OCI-LY3 (cell line): ENCODE results near the gene MAOA.
"Not testable (repeated sequence)": the region's sequence is repeated elsewhere in the genome, so short reads cannot be mapped to it uniquely, and the experiment has no call there.

ENCODE experiments used
- H2AFZ ChIP-seq: fragments of 200-600, 300-600 bp; shearing (Covaris generic); 2 replicates; pipeline ENCODE4 v1.6.0; 2014; ENCODE audit warnings: antibody characterized with exemption, low read depth, low read length
- H3K27ac ChIP-seq: fragments of 200-600, 300-600 bp; sonication (generic); 2 replicates; pipeline ENCODE4 v1.5.1; 2014; ENCODE audit warnings: mild to moderate bottlenecking, low read length, moderate library complexity, mixed read lengths
- H3K27me3 ChIP-seq: fragments of 200-600, 300-600 bp; sonication (generic); 2 replicates; pipeline ENCODE4 v1.6.1; 2014; ENCODE audit warnings: low read depth, low read length, mixed read lengths
- H3K36me3 ChIP-seq: fragments of 200-600, 300-600 bp; sonication (generic); replicated peaks from 2 replicates; pipeline ENCODE3; 2014; ENCODE audit warnings: low read depth, low read length, mixed read lengths
- H3K4me1 ChIP-seq: fragments of 300-600, 200-600 bp; sonication (generic); 2 replicates; pipeline ENCODE4 v1.6.1; 2014; ENCODE audit warnings: low read length, mixed read lengths
- H3K4me2 ChIP-seq: fragments of 200-600, 300-600 bp; sonication (generic); 2 replicates; pipeline ENCODE4 v1.6.1; 2014; ENCODE audit warnings: low read length, mixed read lengths
- H3K4me3 ChIP-seq: fragments of 300-600, 200-600 bp; sonication (generic); 2 replicates; pipeline ENCODE4 v1.5.1; 2014; ENCODE audit warnings: antibody characterized with exemption, mild to moderate bottlenecking, low read length, moderate library complexity
- H3K79me2 ChIP-seq: fragments of 300-600, 200-600 bp; shearing (Covaris generic); 2 replicates; pipeline ENCODE4 v1.6.1; 2014; ENCODE audit warnings: mild to moderate bottlenecking, low read length, mixed read lengths
- H3K9ac ChIP-seq: fragments of 300-600, 200-600 bp; shearing (Covaris generic); 2 replicates; pipeline ENCODE4 v1.6.0; 2014; ENCODE audit warnings: mild to moderate bottlenecking, low read length, moderate library complexity
- H3K9me3 ChIP-seq: fragments of 200-600, 300-600 bp; shearing (Covaris generic); 2 replicates; pipeline ENCODE4 v1.6.1; 2014; ENCODE audit warnings: low read length, mixed read lengths; ENCODE audit not compliant: insufficient read depth
- H4K20me1 ChIP-seq: fragments of 200-600, 300-600 bp; sonication (generic); 2 replicates; pipeline ENCODE4 v1.6.1; 2016; ENCODE audit warnings: low read length, mixed read lengths; ENCODE audit not compliant: insufficient read depth
- EZH2phosphoT487 ChIP-seq: fragments of 200-600 bp; shearing (Covaris generic); IDR thresholded peaks from 2 replicates; pipeline ENCODE4 v1.6.1; 2018; ENCODE audit warnings: antibody characterized with exemption, mixed run types, low read depth
- TF ChIP-seq, protein P1 (sequence below): fragments of 200-600, 300-600 bp; sonication (generic); IDR thresholded peaks from 2 replicates; pipeline ENCODE4 v1.5.1; 2014; ENCODE audit warnings: antibody characterized with exemption, low read length, low read depth

MAOA gene

DNA sequence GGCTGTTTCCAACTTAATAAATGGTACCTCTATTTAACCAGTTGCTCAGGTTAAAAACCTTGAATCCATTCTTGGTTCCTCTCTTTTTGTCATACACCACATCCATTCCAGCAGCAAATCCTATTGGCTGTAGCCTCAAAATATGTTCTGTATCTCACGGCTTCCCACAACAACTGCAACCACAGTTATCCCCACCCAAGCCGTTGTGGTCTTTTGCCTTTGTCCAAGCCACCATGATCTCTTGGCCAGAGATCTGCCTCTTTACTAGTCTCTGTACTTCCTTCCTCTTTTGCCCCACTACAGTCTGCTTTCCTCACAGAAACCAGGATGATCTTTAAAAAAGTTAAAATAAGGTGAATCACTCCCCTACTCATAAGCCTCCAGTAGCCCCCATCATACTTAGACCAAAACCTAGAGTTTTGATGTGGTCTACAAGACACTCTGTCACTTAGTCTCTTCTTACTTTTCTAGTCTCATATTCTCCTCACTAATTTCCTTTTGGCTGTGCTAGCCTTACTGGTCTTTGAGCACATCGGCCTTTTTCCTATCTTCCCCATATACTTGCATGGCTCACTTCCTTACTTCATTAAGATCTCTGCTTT is 10.3 kb downstream of the MAOA start:
- H3K27me3 ChIP-seq: no peaks in the 10 kb centered on the region
- TF ChIP-seq, protein P1, sequence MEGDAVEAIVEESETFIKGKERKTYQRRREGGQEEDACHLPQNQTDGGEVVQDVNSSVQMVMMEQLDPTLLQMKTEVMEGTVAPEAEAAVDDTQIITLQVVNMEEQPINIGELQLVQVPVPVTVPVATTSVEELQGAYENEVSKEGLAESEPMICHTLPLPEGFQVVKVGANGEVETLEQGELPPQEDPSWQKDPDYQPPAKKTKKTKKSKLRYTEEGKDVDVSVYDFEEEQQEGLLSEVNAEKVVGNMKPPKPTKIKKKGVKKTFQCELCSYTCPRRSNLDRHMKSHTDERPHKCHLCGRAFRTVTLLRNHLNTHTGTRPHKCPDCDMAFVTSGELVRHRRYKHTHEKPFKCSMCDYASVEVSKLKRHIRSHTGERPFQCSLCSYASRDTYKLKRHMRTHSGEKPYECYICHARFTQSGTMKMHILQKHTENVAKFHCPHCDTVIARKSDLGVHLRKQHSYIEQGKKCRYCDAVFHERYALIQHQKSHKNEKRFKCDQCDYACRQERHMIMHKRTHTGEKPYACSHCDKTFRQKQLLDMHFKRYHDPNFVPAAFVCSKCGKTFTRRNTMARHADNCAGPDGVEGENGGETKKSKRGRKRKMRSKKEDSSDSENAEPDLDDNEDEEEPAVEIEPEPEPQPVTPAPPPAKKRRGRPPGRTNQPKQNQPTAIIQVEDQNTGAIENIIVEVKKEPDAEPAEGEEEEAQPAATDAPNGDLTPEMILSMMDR: no peak
- no peak for TF ChIP-seq EZH2phosphoT487

DNA sequence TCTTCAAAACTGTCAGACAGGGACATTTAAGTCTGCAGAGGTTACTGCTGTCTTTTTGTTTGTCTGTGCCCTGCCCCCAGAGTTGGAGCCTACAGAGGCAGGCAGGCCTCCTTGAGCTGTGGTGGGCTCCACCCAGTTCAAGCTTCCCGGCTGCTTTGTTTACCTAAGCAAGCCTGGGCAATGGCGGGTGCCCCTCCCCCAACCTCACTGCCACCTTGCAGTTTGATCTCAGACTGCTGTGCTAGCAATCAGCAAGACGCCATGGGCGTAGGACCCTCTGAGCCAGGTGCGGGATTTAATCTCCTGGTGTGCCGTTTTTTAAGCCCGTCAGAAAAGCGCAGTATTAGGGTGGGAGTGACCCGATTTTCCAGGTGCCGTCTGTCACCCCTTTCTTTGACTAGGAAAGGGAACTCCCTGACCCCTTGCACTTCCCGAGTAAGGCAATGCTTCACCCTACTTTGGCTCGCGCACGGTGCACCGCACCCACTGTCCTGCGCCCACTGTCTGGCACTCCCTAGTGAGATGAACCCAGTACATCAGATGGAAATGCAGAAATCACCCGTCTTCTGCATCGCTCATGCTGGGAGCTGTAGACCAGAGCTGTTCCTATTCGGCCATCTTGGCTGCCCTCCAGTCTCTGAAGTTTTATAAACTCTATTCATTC is 20.0 kb downstream of the MAOA start:
- not testable (repeated sequence) for H3K9me3 ChIP-seq, H3K79me2 ChIP-seq, H3K27me3 ChIP-seq, H2AFZ ChIP-seq, H3K27ac ChIP-seq, H3K9ac ChIP-seq, H3K4me2 ChIP-seq, H4K20me1 ChIP-seq, H3K36me3 ChIP-seq, H3K4me1 ChIP-seq, H3K4me3 ChIP-seq

More for the DNA sequence above, 10.3 kb downstream of the MAOA start:
- Histone ChIP-seq H3K4me2 (no peak overlapping the region), H3K36me3 (no peaks in the 10 kb centered on the region), H3K4me1 (no peaks in the 10 kb centered on the region), H3K79me2 (no peaks in the 10 kb centered on the region), H4K20me1 (no peaks in the 10 kb centered on the region), H3K9me3 (no peaks in the 10 kb centered on the region), H3K9ac (no peak overlapping the region), H3K27ac (no peak overlapping the region), H2AFZ (no peak overlapping the region), H3K4me3 (no peak overlapping the region)

DNA sequence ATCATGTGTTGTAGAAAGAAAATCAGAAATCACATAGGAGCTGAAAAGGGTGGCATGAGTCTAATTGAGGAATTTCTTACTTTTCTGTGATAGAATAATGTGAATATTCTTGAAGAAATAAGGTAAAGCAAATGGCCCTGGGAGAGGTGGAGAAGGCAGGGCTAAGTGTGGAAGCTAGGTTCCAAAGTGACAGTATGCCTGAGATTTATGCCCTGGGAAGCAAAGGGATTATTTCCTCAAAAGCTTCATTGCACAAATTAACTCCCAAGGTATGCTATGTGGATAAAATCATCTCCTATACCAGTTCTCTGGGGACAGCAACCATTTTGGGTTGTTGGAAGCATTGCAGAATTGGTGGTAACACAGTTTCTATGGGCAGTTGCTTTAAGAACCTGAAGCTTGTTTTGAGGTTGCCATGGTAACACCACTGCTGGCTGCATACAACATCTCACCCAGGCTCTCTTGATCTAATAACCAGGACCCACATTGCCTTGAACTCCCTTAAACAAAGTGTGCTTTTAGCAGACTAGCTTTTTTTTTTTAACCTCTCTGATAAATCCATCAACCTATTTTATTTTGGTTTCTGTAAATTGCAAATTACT is 21.0 kb downstream of the MAOA start:
- no peak for TF ChIP-seq EZH2phosphoT487
- TF ChIP-seq, protein P1: no peak
- no peaks in the 10 kb centered on the region for H3K36me3 ChIP-seq
- no peaks in the 10 kb centered on the region for H3K27me3 ChIP-seq
- H4K20me1 ChIP-seq: no peaks in the 10 kb centered on the region
- no peaks in the 10 kb centered on the region for H3K4me1 ChIP-seq
- H3K27ac ChIP-seq: no peak overlapping the region
- H3K4me2 ChIP-seq: no peak overlapping the region
- no peaks in the 10 kb centered on the region for H3K9me3 ChIP-seq
- no peaks in the 10 kb centered on the region for H3K79me2 ChIP-seq
- H2AFZ ChIP-seq: no peak overlapping the region
- no peak overlapping the region for H3K4me3 ChIP-seq
- no peak overlapping the region for H3K9ac ChIP-seq

DNA sequence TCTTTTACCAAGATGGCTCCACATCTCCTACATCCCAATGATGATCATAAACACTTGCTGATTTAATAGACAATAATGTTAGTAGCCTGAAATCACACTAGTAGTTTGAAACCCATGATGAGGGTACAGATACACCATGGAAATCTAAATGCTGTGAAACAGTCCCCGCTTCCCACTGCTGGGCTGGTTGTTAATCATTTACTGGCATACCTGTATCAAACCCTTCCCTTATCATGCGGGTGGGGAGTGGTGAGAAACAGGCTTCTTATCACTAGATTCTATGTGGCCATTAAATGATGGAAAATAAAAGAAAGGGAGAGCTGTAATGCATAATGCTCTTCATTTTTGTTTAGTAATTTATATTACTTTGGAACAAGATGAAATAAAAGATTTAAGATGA is 21.9 kb downstream of the MAOA start:
- no peak overlapping the region for H3K9ac ChIP-seq
- H3K4me3 ChIP-seq: no peak overlapping the region
- no peak overlapping the region for H3K4me2 ChIP-seq
- TF ChIP-seq, protein P1: no peak
- TF ChIP-seq EZH2phosphoT487: no peak
- no peak overlapping the region for H2AFZ ChIP-seq
- no peaks in the 10 kb centered on the region for H3K9me3 ChIP-seq
- no peak overlapping the region for H3K27ac ChIP-seq
- no peaks in the 10 kb centered on the region for H3K27me3 ChIP-seq
- no peaks in the 10 kb centered on the region for H3K4me1 ChIP-seq
- no peaks in the 10 kb centered on the region for H3K36me3 ChIP-seq
- no peaks in the 10 kb centered on the region for H3K79me2 ChIP-seq
- H4K20me1 ChIP-seq: no peaks in the 10 kb centered on the region
